Measurements from ENCODE around the gene CNPY4.

DNA sequence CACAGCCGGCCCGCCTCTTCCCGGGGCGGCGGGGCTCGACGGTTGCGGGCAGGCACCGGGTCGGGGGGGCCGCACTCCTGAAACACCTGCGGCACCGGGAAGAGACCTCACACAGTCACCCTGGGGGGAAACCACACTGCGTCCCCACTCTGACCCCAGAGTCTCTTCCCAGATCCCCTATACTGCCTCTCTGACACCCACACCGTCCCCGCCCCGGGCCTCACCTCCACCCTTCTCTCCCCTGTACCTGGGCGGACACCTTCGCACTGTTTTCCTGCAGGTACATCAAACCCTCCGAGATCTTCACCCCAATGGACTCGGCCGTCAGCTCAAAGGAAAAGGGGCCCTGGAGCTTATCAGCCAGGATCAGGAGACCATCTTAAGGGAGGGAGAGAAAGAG is 52.4 kb downstream of the CNPY4 start:
- TF ChIP-seq, protein P1, sequence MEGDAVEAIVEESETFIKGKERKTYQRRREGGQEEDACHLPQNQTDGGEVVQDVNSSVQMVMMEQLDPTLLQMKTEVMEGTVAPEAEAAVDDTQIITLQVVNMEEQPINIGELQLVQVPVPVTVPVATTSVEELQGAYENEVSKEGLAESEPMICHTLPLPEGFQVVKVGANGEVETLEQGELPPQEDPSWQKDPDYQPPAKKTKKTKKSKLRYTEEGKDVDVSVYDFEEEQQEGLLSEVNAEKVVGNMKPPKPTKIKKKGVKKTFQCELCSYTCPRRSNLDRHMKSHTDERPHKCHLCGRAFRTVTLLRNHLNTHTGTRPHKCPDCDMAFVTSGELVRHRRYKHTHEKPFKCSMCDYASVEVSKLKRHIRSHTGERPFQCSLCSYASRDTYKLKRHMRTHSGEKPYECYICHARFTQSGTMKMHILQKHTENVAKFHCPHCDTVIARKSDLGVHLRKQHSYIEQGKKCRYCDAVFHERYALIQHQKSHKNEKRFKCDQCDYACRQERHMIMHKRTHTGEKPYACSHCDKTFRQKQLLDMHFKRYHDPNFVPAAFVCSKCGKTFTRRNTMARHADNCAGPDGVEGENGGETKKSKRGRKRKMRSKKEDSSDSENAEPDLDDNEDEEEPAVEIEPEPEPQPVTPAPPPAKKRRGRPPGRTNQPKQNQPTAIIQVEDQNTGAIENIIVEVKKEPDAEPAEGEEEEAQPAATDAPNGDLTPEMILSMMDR (IDR thresholded peaks at IDR 0.05), result no peak
- no peak for TF ChIP-seq POLR2AphosphoS5 (IDR thresholded peaks at IDR 0.05; ENCODE audit: insufficient read depth in 1 of 2, low read depth in 1 of 2)

Data from vagina (tissue), 2 donors.